ENCODE results near the gene ACCS.
A peak's percentile ranks its signal among the peaks of the same experiment; 100 is the strongest.

The ACCS gene

DNA sequence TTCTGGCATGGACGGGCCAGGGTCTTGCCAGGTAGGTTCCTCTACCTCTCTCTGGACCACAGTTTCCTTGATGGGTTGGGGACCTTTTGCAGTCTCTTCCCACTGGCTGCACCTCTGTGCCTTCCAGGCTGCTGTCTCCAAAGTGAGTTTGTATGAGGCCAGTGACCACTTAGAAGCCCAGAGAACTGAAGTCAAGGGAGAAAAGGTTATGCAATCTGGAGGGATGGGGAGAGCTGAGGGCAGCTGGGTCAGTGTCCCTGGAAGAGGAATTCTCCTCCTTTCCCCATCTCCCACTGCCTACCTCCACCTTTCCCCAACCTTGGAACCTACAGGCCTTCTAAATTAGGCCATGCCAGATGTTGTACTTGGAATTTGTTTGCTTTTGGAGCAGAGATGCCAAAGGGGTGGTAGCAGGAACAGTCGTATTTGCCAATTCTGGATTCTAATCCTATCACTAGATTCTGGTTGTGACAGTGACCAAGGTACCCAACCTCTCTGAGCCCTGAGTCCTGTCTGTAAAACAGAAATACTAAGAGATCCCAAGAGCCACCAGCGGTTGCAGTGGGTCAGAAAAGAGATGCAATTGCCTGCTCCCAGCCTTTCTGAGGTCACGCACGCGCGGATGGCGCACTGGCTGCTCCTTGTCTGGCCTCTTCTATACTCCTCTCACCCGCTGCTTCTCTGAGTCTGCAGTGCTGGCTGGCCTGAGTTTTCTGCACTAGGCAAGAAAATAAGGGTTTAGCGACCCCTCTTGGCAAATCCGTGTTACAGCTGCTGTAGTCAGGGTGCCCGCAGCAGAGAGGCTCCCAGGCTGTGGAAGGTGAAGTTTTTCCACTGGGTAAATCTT lies 29.0 kb upstream of the ACCS start:
- peak; percentile 55 for DNase-seq (ENCODE audit: low read depth)
- no peak overlapping the region for H3K4me3 ChIP-seq (ENCODE audit: low read depth, low read length)

DNA sequence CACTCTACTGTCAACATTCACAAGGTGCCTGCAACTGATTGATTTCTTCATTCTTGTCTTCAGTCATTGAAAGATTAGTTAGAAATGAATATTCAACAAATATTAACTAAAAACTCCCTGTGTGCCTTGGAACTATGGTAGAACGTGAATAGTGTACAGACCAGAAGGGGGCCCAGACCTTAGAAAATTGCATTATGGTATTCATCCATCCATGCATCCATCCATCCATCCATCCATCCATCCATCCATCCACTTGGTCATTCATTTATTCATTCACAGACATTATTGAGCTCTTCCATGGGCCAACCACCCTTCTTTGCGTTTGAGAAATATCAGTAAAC lies 28.4 kb upstream of the ACCS start:
- no peak for DNase-seq (ENCODE audit: low read depth)
- H3K4me3 ChIP-seq (ENCODE audit: low read depth, low read length), result no peak overlapping the region

DNA sequence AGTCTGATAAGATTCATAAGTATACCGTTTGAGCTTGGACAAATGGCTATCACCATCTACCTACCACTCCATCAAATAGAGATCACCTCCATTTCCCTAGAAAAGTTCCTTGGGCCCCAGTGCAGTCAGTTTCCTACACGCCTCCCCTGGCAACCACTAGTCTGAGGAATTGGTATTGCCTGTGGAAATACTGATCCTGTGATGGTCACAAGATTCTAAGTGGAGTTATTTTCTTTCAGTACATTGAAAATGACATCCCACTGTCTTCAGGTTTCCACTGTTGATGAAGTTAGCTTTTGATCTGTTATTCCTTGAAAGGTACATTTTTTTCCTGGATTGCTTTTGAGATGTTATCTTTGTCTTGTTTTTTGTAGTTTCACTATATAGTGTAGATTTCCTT lies 22.9 kb upstream of the ACCS start:
- no peak overlapping the region for H3K4me3 ChIP-seq (ENCODE audit: low read depth, low read length)
- no peak for DNase-seq (ENCODE audit: low read depth)

DNA sequence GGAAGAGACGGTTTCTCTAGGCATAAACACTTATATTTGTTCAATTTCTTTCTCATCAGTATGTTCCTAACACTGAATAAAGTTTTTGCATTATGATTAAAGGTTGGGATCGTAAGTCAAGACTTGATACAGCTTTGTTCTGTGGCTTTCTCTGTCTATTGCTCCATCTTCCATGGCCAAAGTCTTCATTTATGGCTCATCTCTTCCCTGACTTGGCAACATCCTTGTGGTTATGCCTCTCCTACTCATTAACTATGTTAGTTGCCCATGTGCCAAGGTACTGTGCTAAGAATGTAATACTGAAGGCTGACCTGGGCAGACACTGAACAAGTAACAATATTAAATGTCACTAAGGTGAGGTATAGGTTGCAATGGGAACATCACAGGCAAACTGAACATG lies 19.9 kb upstream of the ACCS start:
- DNase-seq (ENCODE audit: low read depth), result no peak
- no peak overlapping the region for H3K4me3 ChIP-seq (ENCODE audit: low read depth, low read length)

DNA sequence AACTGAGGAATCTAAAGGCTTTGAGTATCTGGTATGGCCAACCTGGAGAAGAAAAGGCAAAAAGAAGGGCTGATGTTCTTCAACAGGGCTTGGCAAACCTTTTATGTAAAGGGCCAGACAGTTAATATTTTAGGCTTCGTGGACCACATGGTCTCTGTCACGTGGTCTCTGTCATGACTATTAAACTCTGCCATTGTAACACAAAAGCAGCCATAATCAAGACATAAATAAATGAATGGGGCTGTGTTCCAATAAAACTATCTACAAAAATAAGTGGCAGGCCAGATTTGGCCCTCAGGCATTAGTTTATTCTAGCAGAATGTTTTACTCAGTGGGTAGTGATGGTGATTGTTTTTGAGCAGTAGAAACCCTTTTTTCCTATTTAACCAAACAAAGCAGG lies 18.8 kb upstream of the ACCS start:
- H3K4me3 ChIP-seq (ENCODE audit: low read depth, low read length), result no peak overlapping the region
- no peak for DNase-seq (ENCODE audit: low read depth)

DNA sequence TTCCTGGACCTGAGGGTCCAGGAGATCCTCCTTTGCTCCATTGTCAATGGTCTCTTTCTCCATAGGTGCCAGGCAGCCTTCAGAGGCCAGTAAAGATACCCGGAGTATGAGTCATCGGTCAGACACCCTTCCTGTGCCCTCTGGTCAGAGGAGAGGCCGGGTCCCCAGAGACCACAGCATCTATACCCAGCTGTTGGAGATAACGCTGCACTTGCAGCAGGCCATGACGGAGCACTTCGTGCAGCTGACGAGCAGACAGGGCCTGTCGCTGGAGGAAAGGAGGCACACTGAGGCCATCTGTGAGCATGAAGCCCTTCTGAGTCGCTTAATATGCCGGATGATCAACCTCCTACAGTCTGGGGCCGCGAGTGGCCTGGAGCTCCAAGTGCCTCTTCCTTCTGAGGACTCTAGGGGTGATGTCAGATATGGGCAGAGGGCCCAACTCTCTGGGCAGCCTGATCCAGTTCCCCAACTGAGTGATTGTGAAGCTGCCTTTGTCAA lies 18.1 kb upstream of the ACCS start, which contains the start of gene ACCSL:
ACCSL (plus strand) TSS at position 51 of the 501 bp plus-strand sequence; CDS start at position 107, 56 bp downstream.
- H3K4me3 ChIP-seq (ENCODE audit: low read depth, low read length), result no peak within 1 kb of the TSS
- DNase-seq (ENCODE audit: low read depth), result no peak

DNA sequence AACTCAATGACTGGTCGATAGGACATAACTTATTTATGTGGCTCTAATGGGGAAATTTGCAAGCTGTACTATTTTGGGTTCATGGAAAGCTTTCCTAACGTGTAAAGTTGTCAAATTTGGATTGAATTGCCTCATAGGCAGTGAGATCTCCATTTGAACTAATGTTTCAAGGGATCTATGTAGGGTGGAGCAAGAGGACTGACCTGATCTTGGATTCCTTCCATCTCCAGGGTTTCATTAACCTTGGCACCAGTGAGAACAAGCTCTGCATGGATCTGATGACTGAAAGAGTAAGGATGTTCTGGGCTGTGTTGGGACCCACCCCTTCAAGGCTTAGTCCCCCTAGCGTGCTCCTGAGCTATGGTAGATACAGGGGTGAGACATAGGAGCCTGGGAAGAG lies 16.2 kb upstream of the ACCS start:
- DNase-seq (ENCODE audit: low read depth), result no peak
- no peak overlapping the region for H3K4me3 ChIP-seq (ENCODE audit: low read depth, low read length)

DNA sequence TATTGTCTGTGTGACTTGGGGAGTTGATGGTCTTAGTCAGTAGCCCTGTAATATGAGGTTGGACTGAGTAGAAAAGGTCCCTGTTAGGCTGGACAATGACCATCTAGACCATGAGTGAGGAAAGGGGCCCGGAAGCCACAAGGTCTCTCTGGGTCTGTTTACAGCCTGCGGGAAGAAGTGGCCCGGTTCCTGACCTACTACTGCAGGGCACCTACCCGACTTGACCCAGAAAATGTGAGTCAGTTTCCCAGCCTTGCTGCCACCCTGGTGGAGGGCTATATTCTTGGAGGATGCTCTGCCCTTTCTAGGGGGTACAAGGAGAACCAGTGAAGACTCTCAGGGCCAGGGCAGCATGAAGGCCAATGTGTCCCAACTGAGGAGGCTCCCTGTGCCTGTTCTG lies 14.9 kb upstream of the ACCS start:
- no peak overlapping the region for H3K4me3 ChIP-seq (ENCODE audit: low read depth, low read length)
- no peak for DNase-seq (ENCODE audit: low read depth)

DNA sequence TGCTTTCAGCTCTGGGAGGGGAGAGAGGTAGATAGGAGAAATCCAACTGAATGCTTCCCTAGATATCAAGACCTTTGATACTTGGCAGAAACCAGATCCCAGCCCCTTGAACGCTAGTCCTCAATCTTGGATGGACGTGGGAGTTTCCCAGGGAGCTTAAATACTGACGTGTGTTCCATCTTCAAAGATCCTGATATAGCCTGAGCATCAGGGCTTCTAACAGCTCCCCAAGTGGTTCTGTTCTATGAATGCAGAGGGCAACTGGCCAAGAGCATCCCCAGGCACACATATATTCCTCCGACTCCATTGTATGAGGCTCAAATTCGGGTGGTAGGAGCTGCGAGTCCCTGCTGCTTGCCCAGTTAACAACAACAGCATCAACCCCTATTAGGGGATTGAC lies 8.7 kb upstream of the ACCS start:
- DNase-seq (ENCODE audit: low read depth), result no peak
- no peak overlapping the region for H3K4me3 ChIP-seq (ENCODE audit: low read depth, low read length)

DNA sequence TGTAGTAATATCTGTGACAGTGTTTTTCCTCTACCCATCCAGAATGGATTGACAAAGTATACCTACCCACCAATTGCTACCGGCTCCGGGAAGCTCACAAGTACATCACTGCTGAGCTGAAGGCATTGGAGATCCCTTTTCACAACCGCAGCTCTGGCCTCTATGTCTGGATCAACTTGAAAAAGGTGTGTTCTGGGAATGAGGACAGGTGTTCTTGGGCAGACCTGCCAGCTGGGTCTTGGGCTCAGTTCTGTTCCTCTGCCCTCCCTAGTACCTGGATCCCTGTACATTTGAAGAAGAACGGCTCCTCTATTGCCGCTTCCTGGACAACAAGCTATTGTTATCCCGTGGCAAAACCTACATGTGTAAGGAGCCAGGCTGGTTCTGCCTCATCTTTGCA lies 7.8 kb upstream of the ACCS start:
- DNase-seq (ENCODE audit: low read depth), result no peak
- H3K4me3 ChIP-seq (ENCODE audit: low read depth, low read length), result no peak overlapping the region

DNA sequence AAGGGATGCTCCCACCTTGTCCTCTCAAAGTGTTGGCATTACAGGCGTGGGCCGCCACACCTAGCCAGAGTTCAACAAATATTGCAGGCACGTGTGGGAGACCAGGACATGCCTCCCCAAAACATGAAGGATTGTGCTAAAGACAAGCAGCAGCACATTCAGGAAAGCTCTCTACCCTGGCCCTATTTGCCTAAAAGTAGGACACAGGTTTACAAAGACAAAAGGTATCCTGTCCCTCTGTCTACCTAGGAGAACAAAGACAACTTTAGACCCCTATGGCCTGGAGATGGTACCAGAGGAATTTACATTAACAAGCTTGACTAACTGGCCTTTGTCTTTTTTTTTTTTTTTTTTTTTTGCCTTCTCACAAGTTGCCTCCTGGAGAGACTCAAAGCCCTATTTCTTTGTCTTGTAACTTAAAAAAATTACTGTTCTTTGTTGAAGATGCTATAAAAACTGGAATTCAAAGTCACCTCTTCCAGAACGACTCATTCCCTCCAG lies 859 bp upstream of the ACCS start:
- H3K4me3 ChIP-seq (ENCODE audit: low read depth, low read length), result no peak overlapping the region
- no peak for DNase-seq (ENCODE audit: low read depth)

DNA sequence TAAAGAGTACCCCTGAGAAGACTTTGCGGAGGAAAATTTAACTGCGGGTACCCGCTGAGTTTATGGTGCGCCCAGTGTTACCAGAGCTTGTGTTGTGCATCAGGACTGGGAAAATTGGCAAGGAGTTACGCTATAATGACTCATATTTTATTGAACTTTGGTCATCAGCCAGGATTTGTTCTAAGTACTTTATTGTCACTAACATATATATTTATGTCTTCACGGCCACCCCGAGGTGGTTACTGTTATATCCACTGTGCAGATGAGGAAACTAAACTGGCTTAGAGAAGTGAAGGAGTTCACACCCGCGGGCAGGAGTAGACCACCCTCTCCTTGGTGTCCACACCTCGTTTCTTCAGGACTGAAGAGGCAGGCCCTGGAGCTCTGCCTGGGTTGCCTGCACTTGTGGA lies 667 bp downstream of the ACCS start:
- H3K4me3 ChIP-seq (ENCODE audit: low read depth, low read length), result peak overlapping the region; percentile 63
- peak; percentile 48 for DNase-seq (ENCODE audit: low read depth)

DNA sequence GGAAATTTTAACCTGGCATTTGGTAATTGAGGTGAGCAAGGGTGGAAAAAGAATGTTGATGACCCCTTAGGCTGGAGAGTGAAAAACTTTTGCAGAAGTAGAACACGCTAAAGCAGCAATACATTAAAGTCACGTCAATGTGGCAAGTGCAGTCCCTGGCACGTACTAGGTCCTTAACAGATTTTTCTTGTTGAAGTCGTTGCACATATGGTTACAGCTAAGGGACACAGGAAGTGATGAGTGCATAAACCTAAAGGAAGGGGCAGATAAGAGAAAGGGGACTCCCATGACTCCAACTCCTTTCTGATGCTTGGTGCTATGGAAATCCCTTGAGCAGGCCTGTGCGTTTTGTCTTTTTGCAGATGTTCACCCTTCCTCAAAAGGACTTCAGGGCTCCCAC lies 1.2 kb downstream of the ACCS start:
- H3K4me3 ChIP-seq (ENCODE audit: low read depth, low read length), result no peak overlapping the region
- no peak for DNase-seq (ENCODE audit: low read depth)

DNA sequence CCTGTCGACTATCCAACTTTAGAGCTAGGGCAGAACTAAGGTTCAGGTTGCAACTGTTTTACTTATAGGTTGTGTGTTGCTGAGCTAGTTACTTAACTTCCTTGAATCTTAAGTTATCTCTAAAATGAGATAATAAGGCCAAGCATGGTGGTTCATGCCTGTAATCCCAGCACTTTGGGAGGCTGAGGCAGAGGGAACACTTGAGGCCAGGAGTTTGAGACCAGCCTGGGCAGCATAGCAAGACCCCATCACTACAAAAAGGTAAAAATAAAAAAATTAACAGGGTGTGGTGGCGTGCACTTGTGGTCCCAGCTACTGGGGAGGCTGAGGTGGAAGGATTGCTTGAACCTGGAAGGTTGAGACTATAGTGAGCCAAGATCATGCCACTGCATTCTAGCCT lies 2.1 kb downstream of the ACCS start:
- H3K4me3 ChIP-seq (ENCODE audit: low read depth, low read length), result no peak overlapping the region
- no peak for DNase-seq (ENCODE audit: low read depth)

DNA sequence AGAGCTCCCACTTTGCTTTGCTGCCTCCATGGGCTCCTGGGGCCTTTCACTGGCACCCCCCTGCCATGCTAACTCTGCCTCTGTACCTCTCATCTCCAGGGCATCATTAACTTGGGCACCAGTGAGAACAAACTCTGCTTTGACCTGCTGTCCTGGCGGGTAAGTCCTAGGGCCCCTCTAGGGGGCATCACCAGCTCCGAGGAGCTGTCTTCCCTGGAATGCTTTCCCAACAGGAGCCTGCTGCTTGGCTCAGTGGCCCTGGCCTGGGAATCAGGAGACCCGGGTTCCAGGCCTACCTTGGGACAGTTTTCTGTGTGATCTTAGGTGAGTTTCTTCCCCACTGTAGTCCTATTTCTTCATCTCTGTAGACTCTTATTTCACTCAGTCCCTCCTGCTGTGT lies 5.1 kb downstream of the ACCS start:
- no peak overlapping the region for H3K4me3 ChIP-seq (ENCODE audit: low read depth, low read length)
- DNase-seq (ENCODE audit: low read depth), result no peak

DNA sequence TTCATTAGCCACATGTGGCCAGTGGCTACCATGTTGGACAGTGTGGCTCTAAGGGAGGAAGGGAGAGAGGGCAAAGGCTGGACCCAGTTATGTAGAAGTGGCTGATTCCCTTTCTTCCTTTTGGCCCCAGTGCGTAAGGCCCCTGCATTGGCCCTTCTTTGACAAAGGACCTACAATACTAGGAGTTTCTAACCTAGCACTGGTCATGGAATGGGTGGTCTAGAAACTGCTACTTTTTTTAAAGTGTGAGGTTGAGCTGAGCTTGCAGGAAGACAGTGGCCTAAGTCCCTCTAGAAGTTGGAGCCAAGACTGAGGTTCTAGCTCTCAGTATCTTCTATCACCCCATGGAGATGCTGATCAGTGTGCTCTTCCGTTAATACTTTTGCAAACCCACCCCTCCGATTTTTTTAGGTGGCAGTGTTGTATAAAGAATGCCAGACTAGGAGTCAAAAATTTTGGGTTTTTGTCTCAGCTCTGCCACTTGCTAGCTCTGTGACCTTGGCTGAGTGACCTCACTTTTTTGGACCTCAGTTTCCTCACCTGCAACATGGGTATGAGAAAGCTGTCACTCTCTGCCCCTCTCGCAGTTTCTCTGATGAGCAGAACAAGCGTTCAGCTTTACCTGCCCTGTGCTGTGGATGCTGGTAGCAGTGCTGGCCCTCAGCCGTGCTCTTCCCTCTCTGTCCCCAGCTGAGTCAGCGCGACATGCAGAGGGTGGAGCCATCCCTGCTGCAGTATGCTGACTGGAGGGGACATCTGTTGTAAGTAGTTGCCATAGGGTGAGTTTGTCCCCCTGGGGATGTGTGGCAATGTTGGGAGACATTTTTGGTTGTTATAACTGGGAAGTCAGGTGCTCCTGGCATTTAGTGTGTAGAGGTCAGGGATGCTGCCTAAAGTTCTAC lies 6.9 kb downstream of the ACCS start:
- no peak overlapping the region for H3K4me3 ChIP-seq (ENCODE audit: low read depth, low read length)
- no peak for DNase-seq (ENCODE audit: low read depth)

DNA sequence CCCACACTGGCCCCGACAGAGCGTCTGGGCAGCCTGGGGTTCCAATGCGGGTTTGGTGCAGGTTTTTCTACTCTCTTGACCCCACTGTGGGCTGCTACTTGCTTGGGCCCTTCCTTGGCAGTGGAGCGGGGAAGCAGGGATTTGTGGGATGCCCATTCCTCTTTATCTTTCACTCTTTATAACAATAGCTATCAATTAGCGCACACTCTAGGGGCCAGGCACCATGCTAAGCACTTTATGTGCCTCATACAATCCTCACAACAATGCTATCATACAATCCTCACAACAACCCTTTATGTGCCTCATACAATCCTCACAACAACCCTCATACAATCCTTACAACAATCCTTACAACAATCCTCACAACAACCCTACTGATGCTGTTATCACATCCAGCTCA lies 12.7 kb downstream of the ACCS start:
- DNase-seq (ENCODE audit: low read depth), result no peak
- H3K4me3 ChIP-seq (ENCODE audit: low read depth, low read length), result no peak overlapping the region

DNA sequence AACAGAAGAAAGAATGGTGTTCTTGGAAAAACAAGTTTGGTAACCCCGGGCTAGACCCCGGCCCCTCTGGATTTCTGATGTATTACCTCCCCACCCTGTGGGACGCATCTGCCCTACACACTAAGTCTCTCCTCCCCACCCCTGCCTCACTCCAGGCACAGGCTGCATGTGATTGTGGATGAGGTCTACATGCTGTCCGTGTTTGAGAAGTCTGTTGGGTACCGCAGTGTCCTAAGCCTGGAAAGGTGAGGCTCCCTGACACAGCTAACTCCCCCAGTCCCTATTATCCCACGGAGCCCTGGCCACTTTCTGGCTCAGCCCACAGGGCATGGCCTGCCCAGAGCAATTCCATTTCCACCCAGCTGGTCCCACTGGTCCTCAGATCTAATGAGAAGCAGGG lies 13.3 kb downstream of the ACCS start:
- no peak for DNase-seq (ENCODE audit: low read depth)
- H3K4me3 ChIP-seq (ENCODE audit: low read depth, low read length), result no peak overlapping the region

DNA sequence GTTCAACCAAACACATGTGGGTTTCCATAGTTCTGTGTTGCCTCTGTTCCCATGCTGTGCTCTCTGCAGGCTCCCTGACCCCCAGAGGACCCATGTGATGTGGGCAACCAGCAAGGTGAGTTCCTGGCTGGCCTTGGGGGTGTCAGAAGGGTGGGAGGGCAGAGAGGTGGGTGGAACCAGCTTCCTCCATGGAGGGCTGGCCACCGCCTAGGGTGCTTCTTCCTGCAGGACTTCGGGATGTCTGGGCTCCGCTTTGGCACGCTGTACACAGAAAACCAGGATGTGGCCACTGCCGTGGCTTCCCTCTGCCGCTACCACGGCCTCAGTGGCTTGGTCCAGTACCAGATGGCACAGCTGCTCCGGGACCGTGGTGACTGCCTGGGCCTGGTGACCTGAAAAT lies 14.9 kb downstream of the ACCS start:
- H3K4me3 ChIP-seq (ENCODE audit: low read depth, low read length), result no peak overlapping the region
- no peak for DNase-seq (ENCODE audit: low read depth)

DNA sequence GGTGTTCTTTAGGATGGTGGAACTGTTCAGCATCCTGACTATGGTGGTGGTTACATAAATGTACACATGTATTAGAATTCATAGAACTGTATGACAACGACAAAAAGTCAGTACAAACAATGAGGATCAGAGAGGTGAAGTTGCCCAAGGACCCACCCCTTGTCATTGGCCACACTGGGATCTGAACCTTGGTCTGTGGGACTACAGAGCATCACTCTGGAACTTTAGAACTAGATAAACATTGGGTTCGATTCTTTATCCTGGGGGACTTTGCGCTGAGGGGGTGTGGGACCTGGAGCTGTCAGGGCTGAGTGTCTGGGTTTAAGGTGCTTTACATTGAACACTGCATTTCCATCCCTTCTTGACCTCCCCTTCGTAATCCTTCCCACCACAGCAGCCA lies 16.6 kb downstream of the ACCS start:
- no peak for DNase-seq (ENCODE audit: low read depth)
- no peak overlapping the region for H3K4me3 ChIP-seq (ENCODE audit: low read depth, low read length)
